PC-3 (cell line): ENCODE measurements around the gene FGGY.

ENCODE experiments used
- EZH2 ChIP-seq: fragments of 300-600 bp; sonication (generic); IDR thresholded peaks from one replicate; pipeline ENCODE4 v1.6.1; 2017; ENCODE audit warnings: antibody characterized with exemption, mild to moderate bottlenecking, low read length; ENCODE audit not compliant: unreplicated experiment
- TF ChIP-seq, protein P1 (sequence below): fragments of 300-600 bp; sonication (generic); conservative IDR thresholded peaks from 2 replicates; pipeline ENCODE4 v1.5.1; 2017; ENCODE audit warnings: antibody characterized with exemption, low read depth, mild to moderate bottlenecking, low read length

GRCh38 chr1:59657873-59658465, 361.1 kb downstream of the FGGY start:
- TF ChIP-seq, protein P1, sequence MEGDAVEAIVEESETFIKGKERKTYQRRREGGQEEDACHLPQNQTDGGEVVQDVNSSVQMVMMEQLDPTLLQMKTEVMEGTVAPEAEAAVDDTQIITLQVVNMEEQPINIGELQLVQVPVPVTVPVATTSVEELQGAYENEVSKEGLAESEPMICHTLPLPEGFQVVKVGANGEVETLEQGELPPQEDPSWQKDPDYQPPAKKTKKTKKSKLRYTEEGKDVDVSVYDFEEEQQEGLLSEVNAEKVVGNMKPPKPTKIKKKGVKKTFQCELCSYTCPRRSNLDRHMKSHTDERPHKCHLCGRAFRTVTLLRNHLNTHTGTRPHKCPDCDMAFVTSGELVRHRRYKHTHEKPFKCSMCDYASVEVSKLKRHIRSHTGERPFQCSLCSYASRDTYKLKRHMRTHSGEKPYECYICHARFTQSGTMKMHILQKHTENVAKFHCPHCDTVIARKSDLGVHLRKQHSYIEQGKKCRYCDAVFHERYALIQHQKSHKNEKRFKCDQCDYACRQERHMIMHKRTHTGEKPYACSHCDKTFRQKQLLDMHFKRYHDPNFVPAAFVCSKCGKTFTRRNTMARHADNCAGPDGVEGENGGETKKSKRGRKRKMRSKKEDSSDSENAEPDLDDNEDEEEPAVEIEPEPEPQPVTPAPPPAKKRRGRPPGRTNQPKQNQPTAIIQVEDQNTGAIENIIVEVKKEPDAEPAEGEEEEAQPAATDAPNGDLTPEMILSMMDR = no peak
- TF ChIP-seq EZH2 = no peak
